Gastroesophageal sphincter (tissue), 3 donors: ENCODE results near the gene SNRNP48.

Source experiments
- CTCF ChIP-seq, 4 experiments: fragments of 200-600 bp in 2 of 4; fragments of 450-650 bp in 2 of 4; sonication (generic) in 1 of 4; IDR thresholded peaks; one replicate each; pipeline ENCODE4 v1.5.1; 2017 to 2019; ENCODE audit warnings: antibody characterized with exemption in 4 of 4, mild to moderate bottlenecking in 2 of 4, moderate library complexity in 2 of 4
- POLR2A ChIP-seq, 2 donors: fragments of 450-650 bp; IDR thresholded peaks; one replicate each; pipeline ENCODE4 v1.6.1; 2017; ENCODE audit warnings: antibody characterized with exemption in 2 of 2, mild to moderate bottlenecking in 2 of 2, moderate library complexity in 1 of 2

DNA sequence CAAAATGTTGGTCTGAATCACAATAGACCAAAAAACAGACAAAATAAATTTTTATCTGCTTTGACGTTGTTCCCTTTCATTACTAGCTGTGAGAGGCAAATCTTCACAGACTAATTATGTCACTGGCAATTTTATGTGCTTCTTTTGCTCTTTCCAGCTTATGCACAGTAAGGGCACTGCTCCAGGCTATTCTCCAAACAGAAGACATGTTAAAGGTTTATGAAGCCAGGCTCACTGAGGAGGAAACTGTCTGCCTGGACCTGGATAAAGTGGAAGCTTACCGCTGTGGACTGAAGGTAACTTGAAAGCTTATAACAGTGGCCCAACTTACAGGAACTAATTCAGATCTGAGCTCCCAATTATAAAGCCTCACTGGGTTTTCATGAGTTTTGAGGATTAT is 15.5 kb upstream of the SNRNP48 start:
- TF ChIP-seq CTCF (IDR thresholded peaks at IDR 0.05) (no peak), POLR2A (IDR thresholded peaks at IDR 0.05) (no peak)
